Stimulated activated CD8-positive, alpha-beta memory T cell treated with anti-CD3 and anti-CD28 coated beads, Interleukin-12 subunit alpha, Interleukin-12 subunit beta, amount 100 ng/mL, for 4 hours (primary cell): Measurements from ENCODE around the gene RDH12.
"Not testable (repeated sequence)": the region's sequence is repeated elsewhere in the genome, so short reads cannot be mapped to it uniquely, and the experiment has no call there.

Experiments used
- DNase-seq: peaks from one replicate; pipeline ENCODE4 v3.0.0-alpha.2; 2020; ENCODE audit warnings: low read depth

RDH12 gene

GRCh38 chr14:67701492-67701891, at the start of gene RDH12:
RDH12 (plus strand) TSS chr14:67701886; CDS start chr14:67722643, 20,757 bp downstream.
- DNase-seq = not testable (repeated sequence)

GRCh38 chr14:67652189-67652588, 49.5 kb upstream of the RDH12 start:
- no peak for DNase-seq

- no peak for DNase-seq
These were observed 47.9 kb upstream of the RDH12 start for GRCh38 chr14:67653651-67654280.

- no peak for DNase-seq
These were observed 38.1 kb upstream of the RDH12 start for GRCh38 chr14:67663633-67664032.

- no peak for DNase-seq
These were observed 35.8 kb upstream of the RDH12 start for GRCh38 chr14:67665868-67666267.

GRCh38 chr14:67666750-67667449, 34.8 kb upstream of the RDH12 start:
- DNase-seq = no peak

GRCh38 chr14:67668559-67668958, 33.1 kb upstream of the RDH12 start:
- DNase-seq = no peak

- no peak for DNase-seq
These were observed 28.2 kb upstream of the RDH12 start for GRCh38 chr14:67673451-67673850.

GRCh38 chr14:67674139-67674479, 27.6 kb upstream of the RDH12 start:
- peak; percentile 32 for DNase-seq

GRCh38 chr14:67674480-67675218, 27.0 kb upstream of the RDH12 start, which contains the start of gene VTI1B:
VTI1B (minus strand) TSS chr14:67674632; CDS start chr14:67674489, 143 bp downstream.
- DNase-seq = peak; percentile 74

GRCh38 chr14:67675219-67675582, 26.5 kb upstream of the RDH12 start:
- no peak for DNase-seq

GRCh38 chr14:67679006-67679405, 22.7 kb upstream of the RDH12 start:
- no peak for DNase-seq

GRCh38 chr14:67680121-67680602, 21.5 kb upstream of the RDH12 start:
- no peak for DNase-seq

GRCh38 chr14:67680941-67681340, 20.7 kb upstream of the RDH12 start:
- DNase-seq = no peak

GRCh38 chr14:67683842-67684241, 17.8 kb upstream of the RDH12 start:
- DNase-seq = no peak

GRCh38 chr14:67690011-67690410, 11.7 kb upstream of the RDH12 start:
- no peak for DNase-seq

GRCh38 chr14:67694791-67695393, 6.8 kb upstream of the RDH12 start:
- DNase-seq = peak; percentile 50

GRCh38 chr14:67695394-67695949, 6.2 kb upstream of the RDH12 start, which contains the start of gene RDH11:
RDH11 (minus strand) TSS chr14:67695764; CDS start chr14:67695703, 61 bp downstream.
- peak; percentile 59 for DNase-seq

- no peak for DNase-seq
These were observed 4.7 kb upstream of the RDH12 start for GRCh38 chr14:67697006-67697405.

- no peak for DNase-seq
These were observed 3.5 kb upstream of the RDH12 start for GRCh38 chr14:67698179-67698578.

- no peak for DNase-seq
These were observed 2.3 kb downstream of the RDH12 start for GRCh38 chr14:67703997-67704396.

- no peak for DNase-seq
These were observed 2.9 kb downstream of the RDH12 start for GRCh38 chr14:67704484-67705089.
